OCI-LY3 (cell line): ENCODE results near the gene GAA.

Experiments
- CTCF ChIP-seq: fragments of 200-600, 300-600 bp; sonication (generic); IDR thresholded peaks from 2 replicates; pipeline ENCODE4 v1.5.1; 2014; ENCODE audit warnings: antibody characterized with exemption, low read length, low read depth
- EZH2phosphoT487 ChIP-seq: fragments of 200-600 bp; shearing (Covaris generic); IDR thresholded peaks from 2 replicates; pipeline ENCODE4 v1.6.1; 2018; ENCODE audit warnings: antibody characterized with exemption, mixed run types, low read depth

GRCh38 chr17:80106751-80107150 lies 5.4 kb downstream of the GAA start:
- TF ChIP-seq CTCF = no peak
- TF ChIP-seq EZH2phosphoT487 = no peak
